NCI-H446 treated with DMSO at 0.1 percent for 48 hours (cell line): Measurements from ENCODE around the gene CDC42BPB.
"Not testable (repeated sequence)": the region's sequence is repeated elsewhere in the genome, so short reads cannot be mapped to it uniquely, and the experiment has no call there.

Experiments used
- DNase-seq: peaks from one replicate; lab custom pipeline; 2025; lab: John Stamatoyannopoulos, UW

Gene CDC42BPB

DNA sequence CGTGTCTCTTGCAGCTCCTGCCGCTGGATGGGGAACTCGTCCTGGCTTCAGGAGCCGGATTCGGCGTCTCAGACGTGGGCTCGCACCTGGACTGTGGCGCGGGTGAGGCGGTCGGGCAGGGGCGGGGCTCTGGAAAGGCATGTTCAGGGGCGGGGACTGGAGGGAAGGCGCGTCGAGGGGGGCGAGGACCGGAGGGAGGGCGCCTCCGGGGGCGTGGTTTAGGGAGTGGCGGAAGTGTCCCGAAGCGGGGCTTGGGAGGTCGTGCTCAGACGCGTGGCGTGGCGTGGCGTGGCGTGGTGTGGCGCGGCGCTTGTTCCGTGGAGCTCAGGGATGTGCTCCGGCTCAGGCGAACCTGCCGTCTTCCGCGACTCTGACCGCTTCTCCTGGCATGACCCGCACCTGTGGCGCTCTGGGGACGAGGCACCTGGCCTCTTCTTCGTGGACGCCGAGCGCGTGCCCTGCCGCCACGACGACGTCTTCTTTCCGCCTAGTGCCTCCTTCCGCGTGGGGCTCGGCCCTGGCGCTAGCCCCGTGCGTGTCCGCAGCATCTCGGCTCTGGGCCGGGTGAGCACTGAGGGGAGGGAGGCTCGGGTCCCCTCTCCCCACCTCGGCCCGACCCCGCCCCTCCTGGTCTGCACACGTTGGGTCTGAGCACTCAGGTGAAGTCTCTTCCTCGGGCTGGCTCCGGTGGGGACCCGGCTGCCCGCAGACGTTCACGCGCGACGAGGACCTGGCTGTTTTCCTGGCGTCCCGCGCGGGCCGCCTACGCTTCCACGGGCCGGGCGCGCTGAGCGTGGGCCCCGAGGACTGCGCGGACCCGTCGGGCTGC lies 128.7 kb downstream of the CDC42BPB start:
- no peak for DNase-seq

DNA sequence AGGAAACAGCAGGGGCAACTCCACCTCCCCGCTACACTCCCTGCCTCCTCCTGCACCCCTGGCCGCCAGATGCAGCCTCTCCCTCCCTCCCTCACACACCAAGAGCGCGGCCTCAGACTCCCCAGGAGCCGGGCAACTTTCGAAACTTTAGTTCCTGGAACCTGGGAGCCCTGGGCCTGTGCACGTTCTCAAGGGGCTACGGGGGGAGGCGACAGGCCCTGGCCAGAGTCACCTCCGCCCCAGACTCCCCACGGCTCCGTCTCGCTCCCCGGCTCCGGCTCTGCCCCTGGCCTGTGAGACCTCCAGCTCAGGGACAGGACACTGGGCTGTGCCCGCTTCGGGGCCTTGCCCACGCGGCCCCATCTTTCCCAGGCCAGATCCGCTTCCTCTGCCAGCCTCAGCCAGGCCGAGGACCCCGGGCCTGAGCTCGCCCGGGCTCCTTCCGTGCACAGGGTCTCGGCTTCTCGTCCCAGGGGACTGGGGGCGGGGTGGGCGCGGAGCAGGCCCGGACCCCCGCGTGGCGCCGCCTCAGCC lies 129.4 kb downstream of the CDC42BPB start:
- DNase-seq: no peak

DNA sequence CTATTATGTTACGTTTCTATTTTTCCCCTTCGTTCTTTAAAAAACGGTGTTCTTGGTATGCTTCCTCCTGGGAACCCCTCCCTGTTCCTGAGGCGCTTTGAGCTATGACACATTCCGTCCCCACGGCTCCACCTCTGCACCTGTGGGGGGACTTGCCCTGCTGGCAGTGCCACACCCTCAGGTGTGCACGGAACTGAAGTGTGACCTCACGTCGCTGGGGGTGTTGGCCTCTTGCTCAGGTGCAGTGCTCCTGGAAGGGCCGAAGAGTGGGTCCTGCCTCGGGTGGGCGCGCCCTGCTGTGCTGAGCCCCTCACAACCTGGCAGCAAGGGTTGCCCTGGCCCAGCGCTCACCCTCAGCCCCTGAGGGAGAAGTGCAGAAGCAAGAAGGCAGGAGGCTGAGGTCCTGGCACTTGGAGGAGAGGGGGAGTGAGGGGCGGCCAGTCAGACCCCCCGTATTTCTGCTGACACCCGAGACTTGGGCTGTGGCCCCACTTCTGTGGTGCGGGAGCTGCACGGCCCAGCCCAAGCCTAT lies 129.9 kb downstream of the CDC42BPB start:
- no peak for DNase-seq

DNA sequence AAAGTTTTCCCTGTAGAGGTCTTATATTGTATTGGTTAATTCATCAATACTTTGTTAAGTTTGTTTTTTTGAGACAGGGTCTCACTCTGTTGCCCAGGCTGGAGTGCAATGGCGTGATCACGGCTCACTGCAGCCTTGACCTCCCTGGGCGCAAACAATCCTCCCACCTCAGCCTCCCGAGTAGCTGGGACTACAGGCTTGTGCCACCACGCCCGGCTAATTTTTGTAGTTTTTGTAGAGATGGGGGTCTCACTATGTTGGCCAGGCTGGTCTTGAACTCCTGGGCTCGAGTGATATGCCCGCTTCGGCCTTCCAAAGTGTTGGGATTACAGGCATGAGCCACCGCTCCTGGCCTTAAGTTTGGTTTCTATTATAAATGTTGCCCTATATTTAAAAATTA lies 130.5 kb downstream of the CDC42BPB start:
- DNase-seq: not testable (repeated sequence)

DNA sequence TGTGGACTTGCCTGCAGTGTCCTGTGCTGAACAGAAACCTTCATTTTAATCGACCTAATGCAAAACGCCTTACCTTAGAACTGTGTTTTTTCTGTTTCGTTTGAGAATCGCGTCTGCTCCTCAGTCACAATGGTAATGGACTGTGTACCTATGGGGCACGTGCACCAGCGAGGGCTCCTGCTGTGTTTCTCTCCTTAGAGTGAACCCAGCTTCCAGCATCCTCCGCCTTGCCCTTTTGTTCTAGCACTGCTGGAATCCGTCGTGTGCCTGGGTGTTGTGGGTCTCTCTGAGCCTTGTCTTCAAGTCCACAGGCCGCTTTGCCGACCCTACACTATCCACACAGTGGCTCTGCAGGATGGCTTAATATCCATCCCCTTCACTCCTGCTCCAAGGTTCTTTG lies 131.2 kb downstream of the CDC42BPB start:
- no peak for DNase-seq

DNA sequence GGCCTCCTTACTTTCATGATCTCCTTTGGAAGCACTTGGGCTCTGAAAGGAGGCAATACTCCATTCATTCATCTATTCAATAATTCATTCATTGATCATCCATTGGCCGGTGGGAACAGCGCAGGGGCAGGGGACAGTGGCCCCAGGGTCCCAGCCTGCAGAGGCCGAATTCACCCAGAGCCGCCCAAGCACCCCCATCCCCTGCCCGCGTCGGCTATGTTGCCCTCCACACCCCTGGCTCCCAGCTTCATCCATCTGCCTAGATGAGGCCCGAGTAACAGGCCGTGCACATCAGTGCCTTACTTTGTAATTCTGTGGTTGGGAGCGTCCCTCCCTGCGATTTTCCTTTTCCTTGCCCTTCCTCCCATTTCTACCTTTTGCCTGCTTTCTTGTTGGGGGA lies 131.7 kb downstream of the CDC42BPB start:
- DNase-seq: no peak

DNA sequence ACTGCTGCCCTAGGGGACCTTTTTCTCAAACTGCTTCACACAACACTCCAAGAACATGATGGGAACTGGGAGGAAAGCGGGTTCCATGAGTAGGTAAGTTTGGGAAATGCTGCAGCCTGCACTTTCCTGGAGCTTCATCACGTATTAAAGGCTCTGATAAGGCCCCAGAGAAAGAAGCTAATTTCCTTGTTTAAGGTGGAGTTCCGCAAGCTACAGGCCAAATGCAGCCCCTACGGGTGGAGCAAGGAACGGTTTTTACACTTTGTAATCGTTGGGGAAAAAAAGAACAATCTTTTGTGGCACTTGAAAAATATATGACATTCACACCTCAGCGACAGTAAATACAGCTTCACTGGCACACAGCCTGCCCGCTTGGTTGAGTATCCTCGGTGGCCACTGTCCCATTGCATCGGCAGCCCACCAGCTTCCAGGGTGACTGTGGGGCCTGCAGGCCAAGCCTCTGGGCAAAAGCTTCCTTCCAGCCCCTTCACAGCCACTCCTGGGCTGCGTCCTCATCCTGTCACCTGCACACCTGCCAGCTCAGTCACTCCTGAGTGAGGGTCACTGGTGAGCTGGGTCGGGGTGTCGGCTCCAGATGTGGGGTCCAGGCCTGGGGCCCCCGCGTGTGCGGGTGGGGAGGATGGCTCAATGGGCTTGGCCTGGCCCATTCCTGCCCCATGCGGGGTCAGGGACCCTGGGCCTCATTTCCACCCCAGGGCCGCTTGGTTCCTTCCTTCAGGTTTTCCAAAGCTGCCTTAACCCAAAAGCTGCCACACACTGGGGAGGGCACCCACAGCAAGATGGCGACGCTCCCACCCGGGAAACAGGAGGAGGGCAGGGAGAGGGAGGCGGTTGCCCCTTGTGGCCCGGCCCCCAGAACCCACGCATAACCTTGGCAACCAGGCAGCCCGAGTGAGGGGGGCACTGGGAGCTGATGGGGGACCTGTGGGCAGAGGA lies 132.4 kb downstream of the CDC42BPB start:
- no peak for DNase-seq

DNA sequence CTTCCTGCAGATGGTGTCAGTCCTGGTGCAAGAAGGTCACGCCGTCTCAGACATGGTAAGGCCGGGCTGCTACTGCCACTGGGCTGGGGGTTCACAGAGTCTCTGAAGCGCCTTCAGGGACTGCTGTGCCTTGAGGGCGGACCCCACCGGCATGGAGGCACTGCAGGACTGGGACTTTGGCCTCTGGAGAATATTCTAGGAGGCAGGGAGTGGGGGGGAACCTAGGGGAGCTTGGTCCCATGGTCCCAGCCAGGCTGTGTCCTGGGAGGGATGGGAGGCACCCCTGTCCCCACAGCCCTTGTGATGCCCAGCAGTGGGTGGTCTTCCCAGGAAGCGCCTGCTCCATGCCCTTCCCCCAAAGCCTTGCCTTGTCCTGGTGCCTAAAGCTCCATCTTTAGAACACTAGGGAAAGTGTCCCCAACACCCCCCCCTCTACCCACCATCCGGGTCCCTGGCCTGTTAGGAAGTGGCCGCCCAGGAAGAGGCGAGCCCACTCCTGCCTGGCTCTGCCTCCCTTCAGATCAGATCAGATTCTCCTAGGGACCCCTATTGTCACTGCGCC lies 133.3 kb downstream of the CDC42BPB start:
- DNase-seq: no peak

DNA sequence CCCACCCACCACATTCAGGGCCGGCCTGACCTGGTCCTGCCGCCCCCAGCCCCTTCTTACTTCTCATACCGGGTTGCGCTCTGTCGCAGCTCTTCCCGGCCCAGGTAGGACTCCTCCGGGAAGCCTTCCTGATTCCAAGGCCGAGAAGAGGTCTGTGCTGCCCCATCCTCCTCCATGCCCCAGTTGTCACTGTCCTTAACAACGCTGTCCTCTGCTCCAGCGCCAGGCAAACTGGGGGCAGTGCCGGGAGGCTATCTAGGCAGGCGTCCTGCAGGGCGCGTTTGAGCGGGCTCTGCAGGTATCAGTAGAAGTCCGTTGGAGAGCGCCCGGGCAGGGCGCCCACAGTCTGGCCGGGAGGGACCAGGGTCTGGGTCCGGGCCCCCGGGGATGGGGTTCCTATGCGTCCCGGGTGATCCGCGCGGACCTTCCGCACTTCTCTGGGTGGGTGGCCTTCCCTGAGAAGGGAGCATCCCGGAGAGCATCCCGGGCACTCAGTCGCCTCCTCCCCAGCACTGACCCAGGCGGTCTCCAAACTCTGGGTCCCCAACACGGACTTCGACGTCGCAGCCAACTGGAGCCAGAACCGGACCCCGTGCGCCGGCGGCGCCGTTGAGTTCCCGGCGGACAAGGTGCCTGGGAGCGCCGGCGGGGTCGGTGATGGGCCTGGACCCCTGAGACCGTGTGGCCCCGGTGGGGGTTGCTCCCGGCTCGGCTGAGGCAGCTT lies 134.0 kb downstream of the CDC42BPB start:
- DNase-seq: no peak

DNA sequence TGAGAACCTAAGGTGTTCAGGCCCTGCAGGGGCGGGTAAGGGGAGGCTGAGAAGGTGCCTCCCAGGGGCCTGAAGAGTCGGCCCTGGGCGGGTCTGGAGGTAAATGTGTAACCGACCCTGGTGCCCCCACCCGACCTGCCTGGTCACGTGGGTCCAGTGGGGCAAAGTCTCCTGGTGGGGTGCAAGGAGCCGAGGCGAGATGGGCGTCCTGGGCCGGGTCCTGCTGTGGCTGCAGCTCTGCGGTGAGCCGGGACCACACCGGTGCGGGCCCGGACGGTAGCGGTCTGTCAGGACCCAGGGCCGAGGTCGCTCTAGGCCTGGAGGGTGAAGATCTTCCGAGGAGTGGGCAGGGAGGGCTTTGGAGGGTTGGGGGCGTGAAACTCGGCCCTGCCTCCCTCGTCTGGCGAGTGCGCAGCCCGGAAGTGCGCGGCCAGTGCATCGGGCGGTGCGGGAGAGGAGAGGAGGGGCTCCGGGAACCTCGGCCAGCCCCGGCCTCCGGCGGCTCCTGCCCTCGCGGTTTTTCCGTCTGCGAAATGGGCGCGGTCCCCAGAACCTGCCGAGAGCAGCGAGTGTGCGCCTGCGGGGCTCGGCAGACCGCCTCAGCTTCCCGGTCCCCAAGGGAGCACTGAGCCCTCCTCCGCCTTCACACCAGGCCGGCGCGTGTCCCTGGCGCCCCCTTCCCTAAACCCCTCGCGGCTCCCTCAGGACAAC lies 134.7 kb downstream of the CDC42BPB start, which contains the start of gene AMN:
AMN (plus strand) TSS at position 174 of the 711 bp plus-strand sequence; CDS start at position 200, 26 bp downstream.
- DNase-seq: no peak

DNA sequence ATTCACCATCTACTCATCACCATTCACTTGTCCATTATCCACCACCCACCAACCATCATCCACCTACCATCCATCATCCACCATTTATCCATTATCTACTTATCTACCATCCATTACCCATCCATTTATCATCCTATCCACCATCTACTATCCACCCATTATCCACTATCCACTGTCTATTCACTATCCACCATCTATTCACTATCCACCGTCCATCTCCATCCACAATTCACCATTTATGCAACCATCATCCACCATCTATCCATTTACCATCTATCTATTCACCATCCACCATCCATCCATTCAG lies 136.4 kb downstream of the CDC42BPB start:
- no peak for DNase-seq

DNA sequence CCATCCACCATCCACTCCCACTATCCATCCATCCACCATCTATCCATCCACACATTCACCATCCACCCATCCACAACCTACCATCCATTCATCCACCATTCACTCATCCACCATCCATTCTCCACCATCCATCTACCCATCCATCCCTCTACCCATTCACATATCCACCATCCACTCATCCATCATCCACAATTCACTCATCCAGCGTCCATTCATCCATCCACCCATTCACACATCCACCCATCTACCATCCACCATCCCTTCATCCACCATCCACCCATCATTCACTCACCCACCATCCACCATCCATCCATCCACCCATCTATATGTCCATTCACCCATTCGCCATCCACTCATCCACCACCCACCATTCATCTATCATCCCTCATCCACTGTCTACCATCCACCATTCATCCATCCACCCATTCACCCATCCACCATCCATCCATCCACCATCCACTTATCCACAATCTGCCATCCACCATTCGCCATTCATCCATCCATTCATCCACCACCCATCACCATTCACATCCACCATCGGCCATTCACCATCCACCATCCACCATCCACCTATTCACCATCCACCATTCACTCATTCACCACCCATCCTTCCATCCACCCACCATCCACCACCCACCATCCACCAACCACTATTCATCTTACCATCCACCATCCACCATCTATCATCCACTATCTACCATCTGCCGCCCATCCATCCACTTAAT lies 136.9 kb downstream of the CDC42BPB start:
- DNase-seq: no peak

DNA sequence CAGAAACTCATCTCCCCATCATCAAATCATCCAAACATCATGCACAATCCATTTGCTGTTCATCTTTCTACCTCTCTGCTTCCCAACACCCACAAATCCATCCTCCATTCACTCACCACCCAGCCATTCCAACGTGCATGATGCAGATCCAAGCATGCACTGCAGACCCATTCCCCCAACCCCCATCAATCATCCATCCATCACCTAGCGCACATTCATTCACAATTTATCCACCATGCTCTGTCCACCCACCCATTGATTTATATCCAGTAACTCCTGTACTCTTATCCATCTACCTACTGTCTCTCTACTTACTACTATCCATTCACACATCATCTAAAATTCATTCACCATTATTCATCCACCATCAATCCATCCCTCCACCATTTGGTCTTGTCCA lies 138.9 kb downstream of the CDC42BPB start:
- DNase-seq: no peak

DNA sequence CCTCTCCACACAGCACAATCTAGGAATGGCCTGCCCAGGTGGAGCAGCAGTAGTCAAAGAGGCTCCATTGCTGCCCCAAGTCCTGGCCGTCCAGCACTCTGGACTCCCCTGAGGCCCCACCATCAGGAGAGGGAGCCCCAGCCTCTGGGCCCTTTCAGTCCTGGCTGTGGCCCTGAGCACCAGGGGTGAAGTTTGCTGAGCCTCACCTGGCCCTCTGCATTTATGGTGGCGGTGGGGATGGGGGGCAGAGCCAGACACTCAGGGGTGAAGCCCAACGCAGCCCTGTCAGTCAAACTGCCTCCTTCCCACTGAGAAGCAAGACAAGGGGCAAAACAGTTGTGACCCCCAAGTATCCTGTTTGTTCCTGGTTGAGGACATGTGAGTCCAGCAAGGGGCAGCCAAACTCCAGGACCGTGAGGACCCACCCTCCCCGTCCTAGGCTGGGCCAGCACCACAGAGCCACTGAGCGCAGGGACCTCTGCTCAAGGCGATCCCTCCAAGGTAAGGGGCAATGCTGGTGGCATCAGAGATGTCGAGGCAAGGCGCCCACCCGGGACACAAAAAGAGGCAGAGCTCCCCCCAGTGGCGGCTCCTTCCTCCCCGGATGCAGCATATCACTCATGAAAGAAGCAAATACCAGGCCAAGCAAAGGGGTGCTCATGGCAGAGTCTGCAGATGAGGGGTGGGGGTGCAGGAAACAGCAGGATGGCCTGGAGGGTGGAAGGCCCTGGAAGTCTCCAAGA lies 139.7 kb downstream of the CDC42BPB start:
- DNase-seq: no peak

DNA sequence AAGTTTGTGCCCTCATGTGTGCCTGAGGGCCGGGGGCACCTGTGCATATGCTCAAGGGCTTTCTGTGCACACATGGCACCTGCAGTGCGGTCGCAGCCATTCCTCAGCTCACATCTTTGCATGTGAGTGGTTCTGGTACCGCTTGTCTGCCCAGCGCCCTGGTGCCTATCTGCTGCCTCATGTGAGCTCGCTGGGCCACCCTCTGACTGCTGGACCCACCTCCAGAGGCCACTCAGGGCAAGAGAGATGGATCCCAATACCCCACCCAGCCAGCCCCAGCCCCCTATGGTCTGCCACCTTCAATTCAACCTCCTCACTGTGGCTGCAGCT lies 140.3 kb downstream of the CDC42BPB start:
- no peak for DNase-seq

DNA sequence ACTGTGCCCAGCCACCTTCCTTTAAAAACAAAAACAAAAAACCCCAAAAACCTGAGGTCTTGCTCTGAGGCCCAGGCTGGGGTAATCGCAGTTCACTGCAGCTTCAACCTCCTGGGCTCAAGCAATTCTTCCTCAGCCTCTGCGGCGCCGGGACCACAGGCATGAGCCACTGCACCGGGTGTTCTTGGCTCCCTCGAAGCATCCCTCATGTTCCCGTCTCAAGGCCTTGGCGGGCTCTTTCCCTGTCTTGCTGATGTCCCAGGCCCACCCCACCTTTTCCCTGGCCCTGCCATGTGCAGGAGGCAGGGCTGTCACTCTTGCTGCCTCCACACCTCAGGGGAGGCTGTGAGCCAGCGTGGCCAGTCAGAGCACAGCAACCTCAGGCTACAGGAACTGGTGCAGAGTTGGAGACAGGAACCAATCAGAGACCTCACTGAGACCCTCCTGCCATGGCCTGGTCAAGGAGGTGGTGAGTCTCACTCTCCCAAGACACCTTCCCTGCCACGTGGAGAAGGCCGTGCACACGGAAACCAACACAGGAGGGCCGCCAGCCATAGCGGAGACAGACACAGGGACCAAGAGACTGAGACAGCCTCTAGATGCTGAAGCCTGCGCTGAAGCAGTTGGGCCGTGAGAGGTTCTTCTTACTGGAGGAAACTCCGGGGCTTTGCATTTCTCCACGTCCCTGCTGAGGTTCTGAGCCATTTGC lies 140.8 kb downstream of the CDC42BPB start:
- no peak for DNase-seq

DNA sequence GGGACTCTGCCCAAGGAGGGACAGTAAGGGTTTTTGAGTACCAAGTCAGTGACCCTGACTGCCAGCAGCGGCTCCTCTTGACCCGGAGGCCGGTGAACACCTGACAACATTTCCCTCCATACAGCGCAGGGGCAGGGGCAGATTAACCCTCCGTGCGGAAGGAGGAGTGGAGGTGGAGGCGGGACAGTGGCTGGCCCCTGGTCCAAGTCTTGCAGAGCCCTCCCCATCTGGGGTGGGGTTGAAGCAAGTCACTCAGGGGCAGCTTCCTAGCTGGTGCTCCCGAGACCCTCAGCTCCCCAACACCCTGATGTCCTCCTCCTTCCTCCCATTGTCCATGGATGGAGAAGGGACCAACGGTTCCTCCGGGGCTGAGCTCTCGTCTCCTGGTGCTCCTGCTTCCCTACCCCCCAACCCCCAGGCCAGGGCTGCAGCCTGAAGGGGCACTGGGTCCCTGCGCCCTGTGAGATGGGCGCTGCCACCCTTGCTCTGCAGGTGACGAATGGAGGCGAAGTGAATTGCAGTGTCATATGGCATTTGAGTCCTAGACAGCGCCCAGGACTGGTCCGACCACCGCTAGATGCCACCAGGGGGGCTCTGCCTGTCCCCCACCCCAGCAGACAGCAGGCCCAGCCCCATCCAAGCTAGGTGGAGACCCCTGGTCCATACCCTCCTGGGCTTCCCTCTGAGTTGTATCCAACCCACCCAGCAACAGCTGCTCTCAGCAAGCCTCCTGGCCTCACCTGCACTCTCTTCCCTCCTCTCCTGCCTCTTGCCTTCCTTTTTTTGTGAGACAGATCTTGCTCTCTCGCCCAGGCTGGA lies 141.8 kb downstream of the CDC42BPB start:
- no peak for DNase-seq
